Occipital lobe (tissue), 2 donors: ENCODE results near the gene PSMB11. TPM values are rescaled to one million over a fixed set of nuclear protein-coding genes. Genes with fewer than 3 reads are reported as not detected.

Experiments used
- DNase-seq: peaks from one replicate; lab custom pipeline; 2025; lab: John Stamatoyannopoulos, UW
- total RNA-seq: library from RNA; depleted of rRNA; stranded (reverse); fragments of >200 nt; gene quantifications from one replicate; pipeline ENCODE4 v1.2.3, GENCODE V29; 2014

Gene PSMB11
- total RNA-seq, 1 donor from 2014 or later = not detected

- no peak for DNase-seq
These were observed 43.4 kb downstream of the PSMB11 start for GRCh38 chr14:23085458-23085857.

DNA sequence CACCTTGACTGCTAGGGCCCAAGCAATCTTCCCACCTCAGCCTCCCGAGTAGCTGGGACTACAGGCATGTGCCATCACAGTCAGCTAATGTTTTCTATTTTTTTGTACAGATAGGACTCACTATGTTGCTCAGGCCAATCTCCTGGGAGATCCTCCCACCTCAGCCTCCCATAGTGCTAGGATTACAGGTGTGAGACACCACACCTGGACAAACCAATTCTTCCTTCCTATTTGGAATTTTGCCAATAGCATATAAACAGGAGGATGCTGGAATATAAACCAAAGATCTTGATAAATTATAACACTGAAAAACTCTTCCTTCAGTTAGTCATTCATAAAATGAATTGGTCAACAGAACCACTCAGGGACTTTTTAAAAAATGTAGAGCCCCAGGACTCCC is 44.6 kb downstream of the PSMB11 start:
- DNase-seq = no peak

GRCh38 chr14:23089498-23090253 is 47.7 kb downstream of the PSMB11 start:
- DNase-seq = no peak

- no peak for DNase-seq
These were observed 48.2 kb downstream of the PSMB11 start for GRCh38 chr14:23090254-23090636.

DNA sequence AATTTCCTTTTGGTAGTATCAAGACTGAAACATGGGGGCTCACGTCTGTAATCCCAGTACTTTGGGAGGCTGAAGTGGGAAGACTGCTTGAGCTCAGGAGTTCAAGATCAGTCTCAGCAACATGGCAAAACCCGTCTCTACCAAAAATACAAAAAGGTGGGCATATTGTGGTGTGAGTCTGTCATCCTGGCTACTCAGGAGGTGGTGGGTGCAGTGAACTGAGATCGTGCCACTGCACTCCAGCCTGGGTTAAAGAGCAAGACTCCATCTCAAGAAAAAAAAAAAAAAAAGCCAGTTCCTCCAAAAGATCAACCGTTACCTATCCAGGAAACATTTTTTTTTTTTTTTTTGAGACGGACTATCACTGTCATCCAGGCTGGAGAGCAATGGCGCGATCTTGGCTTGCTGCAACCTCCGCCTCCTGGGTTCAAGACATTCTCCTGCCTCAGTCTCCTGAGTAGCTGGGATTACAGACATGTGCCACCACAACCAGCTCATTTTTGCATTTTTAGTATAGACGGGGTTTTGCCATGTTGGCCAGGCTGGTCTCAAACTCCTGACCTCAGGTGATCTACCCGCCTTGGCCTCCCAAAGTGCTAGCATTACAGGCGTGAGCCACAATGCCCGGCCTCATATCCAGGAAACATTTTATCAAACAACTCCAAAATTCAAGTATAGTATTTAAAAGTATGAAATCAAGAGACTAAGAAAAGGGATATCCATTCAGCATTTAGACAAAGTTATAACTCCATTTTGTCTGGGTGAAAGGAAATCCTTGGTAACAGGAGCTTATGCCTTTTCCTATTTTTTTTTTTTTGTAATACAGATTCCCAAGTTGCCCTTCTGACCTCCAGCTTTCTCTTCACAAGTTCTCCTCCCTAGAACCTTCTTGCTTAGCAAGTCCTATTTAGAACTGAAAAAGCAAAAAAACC is 49.5 kb downstream of the PSMB11 start:
- no peak for DNase-seq

GRCh38 chr14:23093104-23093503 is 51.1 kb downstream of the PSMB11 start:
- DNase-seq = no peak

DNA sequence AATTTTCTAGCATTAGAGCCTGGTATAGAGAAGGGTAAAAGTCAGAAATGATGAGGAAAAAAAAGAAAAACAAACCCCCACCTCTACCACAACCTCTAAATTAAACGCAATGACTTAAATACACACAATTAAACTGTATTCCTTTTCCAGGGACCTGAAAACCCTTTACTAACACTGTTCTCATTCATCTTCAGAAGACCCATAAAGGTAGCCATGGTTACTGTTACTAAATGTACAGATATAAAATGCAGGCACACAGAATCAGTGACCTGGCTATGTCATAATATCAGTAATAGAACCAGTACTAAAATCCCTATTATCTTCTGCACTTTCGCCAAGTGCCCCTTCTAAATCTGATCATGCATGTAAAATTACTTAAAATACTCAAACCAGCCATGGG is 51.5 kb downstream of the PSMB11 start:
- DNase-seq = no peak

Other genes starting within 250 kb of the PSMB11 start
- gene SLC7A7, start 226.8 kb upstream of the PSMB11 start, total RNA-seq = 3.3 TPM
- gene MRPL52, start 212.3 kb upstream of the PSMB11 start, total RNA-seq = 16.4 TPM
- gene MMP14, start 205.6 kb upstream of the PSMB11 start, total RNA-seq = 8.3 TPM
- gene LRP10, start 170.5 kb upstream of the PSMB11 start, total RNA-seq = 3.4 TPM
- 1.7 TPM for gene REM2, start 159.0 kb upstream of the PSMB11 start, total RNA-seq
- 78.6 TPM for gene RBM23, start 123.1 kb upstream of the PSMB11 start, total RNA-seq
- gene PRMT5, start 112.8 kb upstream of the PSMB11 start, total RNA-seq = 39.8 TPM
- 20.9 TPM for gene HAUS4, start 85.1 kb upstream of the PSMB11 start, total RNA-seq
- gene AJUBA, start 59.7 kb upstream of the PSMB11 start, total RNA-seq = 8.1 TPM
- 5.5 TPM for gene C14orf93, start 32.1 kb upstream of the PSMB11 start, total RNA-seq
- 149 TPM for gene PSMB5, start 7.3 kb upstream of the PSMB11 start, total RNA-seq
- gene CDH24, start 15.3 kb downstream of the PSMB11 start, total RNA-seq = 10.3 TPM
- 67.8 TPM for gene ACIN1, start 52.9 kb downstream of the PSMB11 start, total RNA-seq
- gene C14orf119, start 53.3 kb downstream of the PSMB11 start, total RNA-seq = 17.9 TPM
- gene CIROP, start 62.8 kb downstream of the PSMB11 start, total RNA-seq = not detected
- gene CEBPE, start 77.0 kb downstream of the PSMB11 start, total RNA-seq = 0.31 TPM
- gene SLC7A8, start 141.4 kb downstream of the PSMB11 start, total RNA-seq = 3.4 TPM
- not detected for gene RNF212B, start 195.7 kb downstream of the PSMB11 start, total RNA-seq
- gene HOMEZ, start 243.9 kb downstream of the PSMB11 start, total RNA-seq = 2.5 TPM